B cell (primary cell): ENCODE results near the gene TM9SF4. TPM values are rescaled to one million over a fixed set of nuclear protein-coding genes. Genes with fewer than 3 reads are reported as not detected.

Experiments used
- ATAC-seq: fragments of 200-7000 bp; cut with Tn5 transposase; one replicate; pipeline ENCODE4 v1.10.0; 2021; ENCODE audit warnings: low read depth, mild to moderate bottlenecking, moderate number of reproducible peaks, moderate library complexity
- CTCF ChIA-PET: fragments of 350-600 bp; sonication (Branson Sonifier 250); formaldehyde crosslinking; loops from one replicate; lab custom pipeline; 2021; ENCODE audit warnings: antibody characterized with exemption, inconsistent platforms; lab: Charles Lee
- POLR2A ChIA-PET: fragments of 350-600 bp; sonication (Branson Sonifier 250); formaldehyde crosslinking; loops from one replicate; lab custom pipeline; 2021; ENCODE audit warnings: antibody characterized with exemption; lab: Charles Lee
- DNase-seq: peaks from one replicate; pipeline ENCODE4 v3.0.0; 2013
- H2AFZ ChIP-seq: 2 replicates; pipeline ENCODE4 v1.6.1; 2012; ENCODE audit warnings: mild to moderate bottlenecking, low read depth, low read length; ENCODE audit not compliant: insufficient read depth, poor library complexity, severe bottlenecking
- H3K27ac ChIP-seq, 2 donors: 1 replicate in 1 of 2; 2 replicates in 1 of 2; pipeline ENCODE4 v1.5.1; 2012 to 2013; ENCODE audit warnings: low read length in 2 of 2, mild to moderate bottlenecking in 2 of 2, moderate library complexity in 1 of 2
- H3K27me3 ChIP-seq, 4 experiments: fragments of 200-600 bp in 1 of 4; sonication (generic) in 1 of 4; replicated peaks in 1 of 4; 1 replicate in 2 of 4; 2 replicates in 2 of 4; pipeline versions ENCODE4 v1.6.1 to v1.7.0; 2013 to 2016; ENCODE audit warnings: low read length in 3 of 4, mild to moderate bottlenecking in 2 of 4, mixed read lengths in 1 of 4, moderate library complexity in 1 of 4; ENCODE audit not compliant: insufficient read depth in 4 of 4, control insufficient read depth in 3 of 4; ENCODE audit errors: control extremely low read depth in 1 of 4
- H3K36me3 ChIP-seq, 2 experiments: replicated peaks in 1 of 2; 1 replicate in 1 of 2; 2 replicates in 1 of 2; pipeline versions ENCODE4 v1.6.1 to v1.7.1; 2013; ENCODE audit warnings: low read length in 1 of 2; ENCODE audit not compliant: insufficient read depth in 2 of 2, control insufficient read depth in 1 of 2; ENCODE audit errors: control extremely low read depth in 1 of 2, extremely low read depth in 1 of 2
- H3K4me1 ChIP-seq, 2 donors: fragments of 200-600 bp in 1 of 2; sonication (generic) in 1 of 2; 1 replicate in 1 of 2; 2 replicates in 1 of 2; pipeline versions ENCODE4 v1.5.1 to v1.6.1; 2013 to 2017; ENCODE audit warnings: low read length in 2 of 2; ENCODE audit not compliant: control insufficient read depth in 2 of 2, insufficient read depth in 2 of 2
- H3K4me2 ChIP-seq: replicated peaks from 2 replicates; pipeline ENCODE3; 2012; ENCODE audit warnings: mild to moderate bottlenecking, low read depth, low read length; ENCODE audit not compliant: poor library complexity, severe bottlenecking
- H3K4me3 ChIP-seq, 5 experiments: fragments of 200-600 bp in 1 of 5; sonication (generic) in 1 of 5; 1 replicate in 3 of 5; 2 replicates in 2 of 5; pipeline versions ENCODE4 v1.5.1 to v1.7.0; 2011 to 2016; ENCODE audit warnings: low read length in 4 of 5, mild to moderate bottlenecking in 4 of 5, low read depth in 2 of 5, control low read depth in 1 of 5, moderate library complexity in 1 of 5; ENCODE audit not compliant: insufficient read depth in 1 of 5; ENCODE audit errors: control extremely low read depth in 1 of 5, extremely low read depth in 1 of 5
- H3K79me2 ChIP-seq: fragments of 200-600 bp; sonication (generic); one replicate; pipeline ENCODE4 v1.6.0; 2016; ENCODE audit warnings: low read length; ENCODE audit not compliant: control insufficient read depth, insufficient read depth
- H3K9ac ChIP-seq: fragments of 200-600 bp; sonication (generic); 2 replicates; pipeline ENCODE4 v1.6.1; 2017; ENCODE audit warnings: mild to moderate bottlenecking, low read length, moderate library complexity
- H3K9me3 ChIP-seq, 3 donors: one replicate each; pipeline versions ENCODE4 v1.6.1 to v1.7.1; 2013; ENCODE audit warnings: low read length in 2 of 3; ENCODE audit not compliant: control insufficient read depth in 2 of 3, insufficient read depth in 1 of 3; ENCODE audit errors: control extremely low read depth in 1 of 3
- H4K20me1 ChIP-seq: 2 replicates; pipeline ENCODE4 v1.6.0; 2012; ENCODE audit warnings: mild to moderate bottlenecking, low read length; ENCODE audit not compliant: insufficient read depth, control insufficient read depth, poor library complexity, severe bottlenecking
- H3K27ac Mint-ChIP-seq: one replicate; pipeline ENCODE4 v1.8.0; 2021; ENCODE audit warnings: mixed read lengths
- H3K27me3 Mint-ChIP-seq: one replicate; pipeline ENCODE4 v1.8.0; 2021; ENCODE audit warnings: mixed read lengths
- H3K4me1 Mint-ChIP-seq: one replicate; pipeline ENCODE4 v1.8.0; 2021; ENCODE audit warnings: mixed read lengths
- H3K4me3 Mint-ChIP-seq: one replicate; pipeline ENCODE4 v1.8.0; 2021; ENCODE audit warnings: mixed read lengths
- H3K9me3 Mint-ChIP-seq: one replicate; pipeline ENCODE4 v1.8.0; 2022; ENCODE audit warnings: mixed read lengths; ENCODE audit not compliant: insufficient read depth
- EZH2 ChIP-seq: IDR thresholded peaks from 2 replicates; pipeline ENCODE4 v1.6.1; 2012; ENCODE audit warnings: borderline replicate concordance, low read depth, mild to moderate bottlenecking, moderate library complexity, low read length; ENCODE audit not compliant: insufficient read depth, poor library complexity, severe bottlenecking
- WGBS: methylation state at CpG from one replicate; pipeline ENCODE4 v1.1.5; 2013; ENCODE audit warnings: missing lambda C conversion rate; ENCODE audit not compliant: insufficient coverage; 5-methylcytosine and 5-hydroxymethylcytosine counted together
- intact Hi-C: fragments of 100-400 bp; cut with micrococcal nuclease; formaldehyde crosslinking; loops from one replicate; pipeline ENCODE4 v1.10.0; 2022
- polyA plus RNA-seq: library from polyadenylated mRNA; depleted of rRNA; stranded (reverse); fragments of >200 nt; gene quantifications from 2 replicates; pipeline ENCODE4 v1.2.3, GENCODE V29; 2012
- total RNA-seq, 2 donors: library from RNA; stranded (reverse); fragments of 120-200 nt in 1 of 2; gene quantifications; 1 replicate in 1 of 2; 2 replicates in 1 of 2; pipeline versions ENCODE4 v1.2.3 to v1.2.4, GENCODE V29; 2013 to 2022
- TF ChIP-seq, protein P1 (sequence below): fragments of 200-600 bp; IDR thresholded peaks from one replicate; pipeline ENCODE4 v1.8.0; 2022; ENCODE audit warnings: antibody characterized with exemption, mild to moderate bottlenecking

Gene TM9SF4
- total and polyA plus RNA-seq, 2 donors (not counting 1 experiment from before 2014, with no cell fraction given) = 23.5 to 53.8 TPM

- Mint-ChIP-seq H3K27me3 (no peaks in the 10 kb centered on the region), H3K4me1 (peaks cover 15% of the 10 kb centered on the region), H3K4me3 (no peak overlapping the region), H3K27ac (no peak overlapping the region), H3K9me3 (no peaks in the 10 kb centered on the region)
- TF ChIP-seq, protein P1, sequence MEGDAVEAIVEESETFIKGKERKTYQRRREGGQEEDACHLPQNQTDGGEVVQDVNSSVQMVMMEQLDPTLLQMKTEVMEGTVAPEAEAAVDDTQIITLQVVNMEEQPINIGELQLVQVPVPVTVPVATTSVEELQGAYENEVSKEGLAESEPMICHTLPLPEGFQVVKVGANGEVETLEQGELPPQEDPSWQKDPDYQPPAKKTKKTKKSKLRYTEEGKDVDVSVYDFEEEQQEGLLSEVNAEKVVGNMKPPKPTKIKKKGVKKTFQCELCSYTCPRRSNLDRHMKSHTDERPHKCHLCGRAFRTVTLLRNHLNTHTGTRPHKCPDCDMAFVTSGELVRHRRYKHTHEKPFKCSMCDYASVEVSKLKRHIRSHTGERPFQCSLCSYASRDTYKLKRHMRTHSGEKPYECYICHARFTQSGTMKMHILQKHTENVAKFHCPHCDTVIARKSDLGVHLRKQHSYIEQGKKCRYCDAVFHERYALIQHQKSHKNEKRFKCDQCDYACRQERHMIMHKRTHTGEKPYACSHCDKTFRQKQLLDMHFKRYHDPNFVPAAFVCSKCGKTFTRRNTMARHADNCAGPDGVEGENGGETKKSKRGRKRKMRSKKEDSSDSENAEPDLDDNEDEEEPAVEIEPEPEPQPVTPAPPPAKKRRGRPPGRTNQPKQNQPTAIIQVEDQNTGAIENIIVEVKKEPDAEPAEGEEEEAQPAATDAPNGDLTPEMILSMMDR = no peak
- TF ChIP-seq EZH2 = no peak
- ChIA-PET POLR2A (no interaction called here), CTCF (no interaction called here)
- no peaks in the 10 kb centered on the region for H3K9me3 ChIP-seq
- no peak overlapping the region for H3K9ac ChIP-seq
- DNase-seq (no peak), ATAC-seq (no peak)
- WGBS = 83% methylated on average over 2 of the region's 2 CpGs
- no peaks in the 10 kb centered on the region for H3K4me1 ChIP-seq
- H3K27ac ChIP-seq = no peak overlapping the region
- intact Hi-C loops = no loop called here
- H3K4me2 ChIP-seq = no peak overlapping the region
- H3K4me3 ChIP-seq = no peak overlapping the region
- no peaks in the 10 kb centered on the region for H3K27me3 ChIP-seq
- no peak overlapping the region for H2AFZ ChIP-seq
- H3K79me2 ChIP-seq = peaks cover 77% of the 10 kb centered on the region
- H3K36me3 ChIP-seq = peaks cover 0 to 18% of the 10 kb centered on the region in 2 experiments
- peaks cover 59% of the 10 kb centered on the region for H4K20me1 ChIP-seq
Measured at GRCh38 chr20:32130965-32131364, 21.5 kb downstream of the TM9SF4 start.

- H3K4me3 Mint-ChIP-seq = no peak overlapping the region
- no peaks in the 10 kb centered on the region for H3K9me3 ChIP-seq
- peaks cover 11% of the 10 kb centered on the region for H3K4me1 Mint-ChIP-seq
- DNase-seq = no peak
- intact Hi-C loops = no loop called here
- no peaks in the 10 kb centered on the region for H3K27me3 Mint-ChIP-seq
- no peak overlapping the region for H3K27ac ChIP-seq
- CTCF ChIA-PET = interaction anchor here (1.0 kb wide), 1 partner anchor 101 kb away, joined by 3 read pairs; no protein-coding TSS in a partner anchor
- WGBS = 82% methylated on average over 3 of the region's 10 CpGs
- ATAC-seq = no peak
- H3K4me2 ChIP-seq = no peak overlapping the region
- H2AFZ ChIP-seq = no peak overlapping the region
- H3K79me2 ChIP-seq = peaks cover 60% of the 10 kb centered on the region
- H3K27me3 ChIP-seq = no peaks in the 10 kb centered on the region
- peaks cover 40% of the 10 kb centered on the region for H4K20me1 ChIP-seq
- POLR2A ChIA-PET = no interaction called here
- no peak overlapping the region for H3K4me3 ChIP-seq
- TF ChIP-seq, protein P1 = no peak
- TF ChIP-seq EZH2 = no peak
- no peaks in the 10 kb centered on the region for H3K9me3 Mint-ChIP-seq
- H3K4me1 ChIP-seq = no peaks in the 10 kb centered on the region
- no peak overlapping the region for H3K27ac Mint-ChIP-seq
- no peak overlapping the region for H3K9ac ChIP-seq
- H3K36me3 ChIP-seq = peaks cover 0 to 32% of the 10 kb centered on the region in 2 experiments
Measured at GRCh38 chr20:32132911-32133549, 23.5 kb downstream of the TM9SF4 start.
